GM23338 (cell line): Measurements from ENCODE around the gene APOBEC3F. TPM values are rescaled to one million over a fixed set of nuclear protein-coding genes. Genes with fewer than 3 reads are reported as not detected.

Source experiments
- ATAC-seq: fragments of 200-7000 bp; cut with Tn5 transposase; 3 replicates; pipeline ENCODE4 v1.9.1; 2020
- DNase-seq: peaks from one replicate; pipeline ENCODE4 v3.0.0-alpha.2; 2015; ENCODE audit warnings: low spot score
- H2AFZ ChIP-seq: fragments of 200-600 bp; sonication (generic); 2 replicates; pipeline ENCODE4 v1.8.0; 2016; ENCODE audit warnings: antibody characterized with exemption, mild to moderate bottlenecking, moderate library complexity
- H3F3A ChIP-seq: fragments of 200-600 bp; sonication (generic); replicated peaks from 2 replicates; pipeline ENCODE4 v1.8.0; 2017; ENCODE audit warnings: antibody characterized with exemption, mixed run types, low read depth
- H3K27ac ChIP-seq: fragments of 200-600 bp; sonication (generic); 2 replicates; pipeline ENCODE4 v1.6.1; 2016; ENCODE audit warnings: low read depth
- H3K27me3 ChIP-seq: fragments of 200-600 bp; sonication (generic); 2 replicates; pipeline ENCODE4 v1.8.0; 2016; ENCODE audit warnings: mild to moderate bottlenecking, mixed run types, moderate library complexity; ENCODE audit not compliant: insufficient read depth
- H3K36me3 ChIP-seq: fragments of 200-600 bp; sonication (generic); 2 replicates; pipeline ENCODE4 v1.8.0; 2016; ENCODE audit warnings: mild to moderate bottlenecking; ENCODE audit not compliant: insufficient read depth
- H3K4me1 ChIP-seq: fragments of 200-600 bp; sonication (generic); 2 replicates; pipeline ENCODE4 v1.8.0; 2016; ENCODE audit warnings: mild to moderate bottlenecking, moderate library complexity; ENCODE audit not compliant: insufficient read depth
- H3K4me2 ChIP-seq: fragments of 200-600 bp; sonication (generic); 2 replicates; pipeline ENCODE4 v1.7.1; 2017; ENCODE audit warnings: mixed run types
- H3K4me3 ChIP-seq: fragments of 200-600 bp; sonication (generic); 2 replicates; pipeline ENCODE4 v1.6.1; 2016; ENCODE audit warnings: mixed run types
- H3K79me2 ChIP-seq: fragments of 200-600 bp; sonication (generic); replicated peaks from 2 replicates; pipeline ENCODE4 v1.8.0; 2017; ENCODE audit warnings: mild to moderate bottlenecking; ENCODE audit not compliant: insufficient read depth
- H3K9me2 ChIP-seq: fragments of 200-600 bp; sonication (generic); 2 replicates; pipeline ENCODE4 v1.8.0; 2017; ENCODE audit not compliant: insufficient read depth
- H4K20me1 ChIP-seq: fragments of 200-600 bp; sonication (generic); replicated peaks from 2 replicates; pipeline ENCODE4 v1.8.0; 2017; ENCODE audit warnings: mild to moderate bottlenecking; ENCODE audit not compliant: insufficient read depth
- H3K27ac Mint-ChIP-seq: 2 replicates; pipeline ENCODE4 v1.8.0; 2020; ENCODE audit warnings: inconsistent platforms, mild to moderate bottlenecking, moderate library complexity, mixed read lengths
- H3K27me3 Mint-ChIP-seq: 3 replicates; pipeline ENCODE4 v1.8.0; 2022; ENCODE audit warnings: low read depth, mild to moderate bottlenecking, moderate library complexity, mixed read lengths, inconsistent platforms; ENCODE audit not compliant: insufficient read depth, poor library complexity
- H3K36me3 Mint-ChIP-seq: 3 replicates; pipeline ENCODE4 v1.8.0; 2021; ENCODE audit warnings: low read depth, mild to moderate bottlenecking, inconsistent platforms, moderate library complexity, mixed read lengths
- H3K4me1 Mint-ChIP-seq: 3 replicates; pipeline ENCODE4 v1.8.0; 2020; ENCODE audit warnings: mild to moderate bottlenecking, inconsistent platforms, mixed read lengths
- H3K4me3 Mint-ChIP-seq: 3 replicates; pipeline ENCODE4 v1.8.0; 2021; ENCODE audit warnings: moderate library complexity, mild to moderate bottlenecking, inconsistent platforms, mixed read lengths
- H3K9me3 Mint-ChIP-seq: 3 replicates; pipeline ENCODE4 v1.8.0; 2020; ENCODE audit warnings: moderate library complexity, mild to moderate bottlenecking, inconsistent platforms, mixed read lengths
- CREB1 ChIP-seq: fragments of 250-450 bp; sonication (Bioruptor Pico); IDR thresholded peaks from 2 replicates; pipeline ENCODE4 v1.5.0; 2020; ENCODE audit warnings: low read depth, mild to moderate bottlenecking, moderate library complexity
- EZH2phosphoT487 ChIP-seq: fragments of 200-600 bp; sonication (generic); IDR thresholded peaks from one replicate; pipeline ENCODE4 v1.8.1; 2018; ENCODE audit warnings: antibody characterized with exemption; ENCODE audit not compliant: unreplicated experiment
- JUNB ChIP-seq: IDR thresholded peaks from one replicate; pipeline ENCODE4 v1.6.1; 2016; ENCODE audit warnings: antibody characterized with exemption; ENCODE audit not compliant: unreplicated experiment
- POLR2AphosphoS5 ChIP-seq: IDR thresholded peaks from 2 replicates; pipeline ENCODE4 v1.6.1; 2016; ENCODE audit warnings: antibody characterized with exemption, low read depth
- STAT1 ChIP-seq: IDR thresholded peaks from one replicate; pipeline ENCODE4 v1.6.1; 2016; ENCODE audit warnings: antibody characterized with exemption; ENCODE audit not compliant: unreplicated experiment
- ZNF331 ChIP-seq: fragments of 250-450 bp; sonication (Bioruptor Pico); IDR thresholded peaks from 2 replicates; pipeline ENCODE4 v1.5.0; 2020; ENCODE audit warnings: low read depth, mild to moderate bottlenecking, moderate library complexity
- polyA plus RNA-seq: library from polyadenylated mRNA; unstranded; fragments of >200 nt; fragmentation: Nextera tagmentation; extraction: Ambion mirVana; gene quantifications from 2 replicates; pipeline ENCODE4 v1.2.1, GENCODE V29; 2016
- total RNA-seq: library from RNA; depleted of rRNA; stranded (reverse); fragments of >200 nt; shearing (Covaris generic); gene quantifications from 2 replicates; pipeline ENCODE4 v1.2.3, GENCODE V29; 2014
- TF ChIP-seq, protein P1 (sequence below): fragments of 250-450 bp; sonication (Bioruptor Pico); IDR thresholded peaks from 2 replicates; pipeline ENCODE4 v1.5.0; 2020; ENCODE audit warnings: mild to moderate bottlenecking, moderate library complexity
- TF ChIP-seq, protein P2 (sequence below): IDR thresholded peaks from 2 replicates; pipeline ENCODE4 v1.6.1; 2016; ENCODE audit warnings: antibody characterized with exemption

Gene APOBEC3F
- total and polyA plus RNA-seq, 2 experiments from 2014 or later, result 3.4 TPM

DNA sequence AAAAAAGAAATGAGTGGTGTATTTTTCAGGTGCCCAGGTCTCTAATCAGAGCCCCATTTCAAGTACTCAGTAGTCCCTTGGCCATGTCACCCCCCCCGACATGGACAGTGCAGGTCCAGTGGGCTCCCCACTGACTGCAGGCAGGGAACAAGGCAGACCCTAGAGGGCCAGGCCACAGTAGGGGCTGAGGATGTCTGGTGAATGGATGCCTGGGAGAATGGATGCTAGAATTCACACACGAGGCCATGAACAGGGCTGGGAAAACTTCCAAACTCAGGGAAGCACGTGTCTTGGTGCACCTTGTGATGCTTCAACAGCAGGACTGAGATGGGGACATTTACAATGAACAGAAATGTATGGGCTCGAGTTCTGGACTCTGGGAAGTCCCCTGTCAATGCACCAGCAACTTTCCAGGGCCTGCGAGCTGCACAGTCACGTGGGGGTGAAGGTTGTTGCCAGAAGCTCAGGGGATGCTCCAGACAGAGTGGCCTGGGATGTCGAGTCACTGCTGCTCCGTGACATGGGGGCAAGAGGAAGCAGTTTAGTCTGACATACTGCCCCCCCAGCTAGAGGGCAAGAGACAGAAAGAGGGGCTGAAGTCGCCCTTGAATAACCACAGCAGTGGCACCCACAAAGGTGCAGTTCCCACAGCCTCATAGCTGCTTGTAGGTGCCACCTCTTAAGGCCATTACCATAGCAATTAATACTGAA, 39.5 kb downstream of the APOBEC3F start:
- Mint-ChIP-seq H3K27me3 (peaks cover 14% of the 10 kb centered on the region), H3K27ac (no peak overlapping the region), H3K36me3 (no peaks in the 10 kb centered on the region), H3K4me1 (peaks cover 21% of the 10 kb centered on the region), H3K4me3 (no peak overlapping the region), H3K9me3 (no peaks in the 10 kb centered on the region)
- peaks cover 5% of the 10 kb centered on the region; the same call in 1 of the 2 replicates for H3K4me1 ChIP-seq
- no peak overlapping the region for H3K27ac ChIP-seq
- no peaks in the 10 kb centered on the region for H3K9me2 ChIP-seq
- H3K79me2 ChIP-seq, result no peaks in the 10 kb centered on the region
- no peak overlapping the region for H3K4me3 ChIP-seq
- 0 out of 2 replicates have a peak, but pooled peaks cover 3% of the 10 kb centered on the region for H3F3A ChIP-seq
- no peaks in the 10 kb centered on the region for H3K36me3 ChIP-seq
- TF ChIP-seq JUNB (no peak), CREB1 (no peak)
- DNase-seq, result no peak
- H4K20me1 ChIP-seq, result no peaks in the 10 kb centered on the region
- H3K27me3 ChIP-seq, result no peaks in the 10 kb centered on the region
- H3K4me2 ChIP-seq, result no peak overlapping the region
- no peak for ATAC-seq
- H2AFZ ChIP-seq, result no peak overlapping the region

DNA sequence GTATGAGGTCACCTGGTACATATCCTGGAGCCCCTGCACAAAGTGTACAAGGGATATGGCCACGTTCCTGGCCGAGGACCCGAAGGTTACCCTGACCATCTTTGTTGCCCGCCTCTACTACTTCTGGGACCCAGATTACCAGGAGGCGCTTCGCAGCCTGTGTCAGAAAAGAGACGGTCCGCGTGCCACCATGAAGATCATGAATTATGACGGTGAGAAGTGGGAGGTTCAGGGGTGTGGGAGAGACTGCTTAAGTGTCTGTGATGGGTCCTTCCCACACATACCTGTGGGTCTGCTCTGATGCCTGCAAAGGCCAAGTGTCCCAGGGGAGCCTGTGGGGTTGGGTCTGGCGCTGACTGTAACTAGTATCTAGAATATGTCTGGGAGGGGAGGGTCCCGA, 40.4 kb downstream of the APOBEC3F start:
- Mint-ChIP-seq H3K9me3 (no peaks in the 10 kb centered on the region), H3K36me3 (no peaks in the 10 kb centered on the region), H3K4me3 (no peak overlapping the region), H3K27me3 (peaks cover 17% of the 10 kb centered on the region), H3K4me1 (peaks cover 17% of the 10 kb centered on the region), H3K27ac (no peak overlapping the region)
- Histone ChIP-seq H3F3A (0 out of 2 replicates have a peak, but pooled peaks cover 3% of the 10 kb centered on the region), H3K4me3 (no peak overlapping the region), H4K20me1 (no peaks in the 10 kb centered on the region), H3K4me2 (no peak overlapping the region), H3K27ac (no peak overlapping the region), H3K79me2 (no peaks in the 10 kb centered on the region), H2AFZ (no peak overlapping the region), H3K4me1 (peaks cover 5% of the 10 kb centered on the region; the same call in 1 of the 2 replicates), H3K9me2 (no peaks in the 10 kb centered on the region), H3K36me3 (no peaks in the 10 kb centered on the region), H3K27me3 (no peaks in the 10 kb centered on the region)
- no peak for TF ChIP-seq CREB1
- ATAC-seq (no peak), DNase-seq (no peak)

DNA sequence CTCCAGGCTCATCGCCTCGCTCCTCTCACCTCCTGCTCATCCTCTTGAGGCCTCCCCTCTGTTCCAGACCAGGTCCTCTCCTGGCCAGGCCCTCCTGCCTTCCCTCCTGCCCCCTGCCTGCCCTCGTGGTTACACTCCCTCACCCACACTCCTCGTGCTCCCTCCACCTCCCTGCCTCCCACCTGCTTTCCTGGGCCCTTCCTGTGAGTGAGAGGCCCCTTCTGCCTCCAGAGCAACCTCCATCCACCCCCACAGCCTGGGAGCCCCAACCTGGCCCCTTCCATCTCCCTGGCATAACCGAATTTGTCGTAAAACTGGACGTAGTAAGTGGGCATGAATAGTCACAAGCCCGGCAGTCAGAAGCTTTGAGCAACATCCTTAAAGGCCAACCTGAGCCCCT, 40.9 kb downstream of the APOBEC3F start:
- H3K4me2 ChIP-seq, result no peak overlapping the region
- Mint-ChIP-seq H3K36me3 (no peaks in the 10 kb centered on the region), H3K4me3 (no peak overlapping the region), H3K4me1 (peaks cover 15% of the 10 kb centered on the region), H3K27me3 (peaks cover 12% of the 10 kb centered on the region), H3K27ac (no peak overlapping the region), H3K9me3 (no peaks in the 10 kb centered on the region)
- no peak overlapping the region for H3K4me3 ChIP-seq
- H3K27ac ChIP-seq, result no peak overlapping the region
- H4K20me1 ChIP-seq, result no peaks in the 10 kb centered on the region
- DNase-seq (no peak), ATAC-seq (no peak)
- no peaks in the 10 kb centered on the region for H3K27me3 ChIP-seq
- H3K9me2 ChIP-seq, result no peaks in the 10 kb centered on the region
- peaks cover 5% of the 10 kb centered on the region; the same call in 1 of the 2 replicates for H3K4me1 ChIP-seq
- H3K36me3 ChIP-seq, result no peaks in the 10 kb centered on the region
- no peaks in the 10 kb centered on the region for H3K79me2 ChIP-seq
- 0 out of 2 replicates have a peak, but pooled peaks cover 3% of the 10 kb centered on the region for H3F3A ChIP-seq
- H2AFZ ChIP-seq, result no peak overlapping the region
- TF ChIP-seq, protein P1, sequence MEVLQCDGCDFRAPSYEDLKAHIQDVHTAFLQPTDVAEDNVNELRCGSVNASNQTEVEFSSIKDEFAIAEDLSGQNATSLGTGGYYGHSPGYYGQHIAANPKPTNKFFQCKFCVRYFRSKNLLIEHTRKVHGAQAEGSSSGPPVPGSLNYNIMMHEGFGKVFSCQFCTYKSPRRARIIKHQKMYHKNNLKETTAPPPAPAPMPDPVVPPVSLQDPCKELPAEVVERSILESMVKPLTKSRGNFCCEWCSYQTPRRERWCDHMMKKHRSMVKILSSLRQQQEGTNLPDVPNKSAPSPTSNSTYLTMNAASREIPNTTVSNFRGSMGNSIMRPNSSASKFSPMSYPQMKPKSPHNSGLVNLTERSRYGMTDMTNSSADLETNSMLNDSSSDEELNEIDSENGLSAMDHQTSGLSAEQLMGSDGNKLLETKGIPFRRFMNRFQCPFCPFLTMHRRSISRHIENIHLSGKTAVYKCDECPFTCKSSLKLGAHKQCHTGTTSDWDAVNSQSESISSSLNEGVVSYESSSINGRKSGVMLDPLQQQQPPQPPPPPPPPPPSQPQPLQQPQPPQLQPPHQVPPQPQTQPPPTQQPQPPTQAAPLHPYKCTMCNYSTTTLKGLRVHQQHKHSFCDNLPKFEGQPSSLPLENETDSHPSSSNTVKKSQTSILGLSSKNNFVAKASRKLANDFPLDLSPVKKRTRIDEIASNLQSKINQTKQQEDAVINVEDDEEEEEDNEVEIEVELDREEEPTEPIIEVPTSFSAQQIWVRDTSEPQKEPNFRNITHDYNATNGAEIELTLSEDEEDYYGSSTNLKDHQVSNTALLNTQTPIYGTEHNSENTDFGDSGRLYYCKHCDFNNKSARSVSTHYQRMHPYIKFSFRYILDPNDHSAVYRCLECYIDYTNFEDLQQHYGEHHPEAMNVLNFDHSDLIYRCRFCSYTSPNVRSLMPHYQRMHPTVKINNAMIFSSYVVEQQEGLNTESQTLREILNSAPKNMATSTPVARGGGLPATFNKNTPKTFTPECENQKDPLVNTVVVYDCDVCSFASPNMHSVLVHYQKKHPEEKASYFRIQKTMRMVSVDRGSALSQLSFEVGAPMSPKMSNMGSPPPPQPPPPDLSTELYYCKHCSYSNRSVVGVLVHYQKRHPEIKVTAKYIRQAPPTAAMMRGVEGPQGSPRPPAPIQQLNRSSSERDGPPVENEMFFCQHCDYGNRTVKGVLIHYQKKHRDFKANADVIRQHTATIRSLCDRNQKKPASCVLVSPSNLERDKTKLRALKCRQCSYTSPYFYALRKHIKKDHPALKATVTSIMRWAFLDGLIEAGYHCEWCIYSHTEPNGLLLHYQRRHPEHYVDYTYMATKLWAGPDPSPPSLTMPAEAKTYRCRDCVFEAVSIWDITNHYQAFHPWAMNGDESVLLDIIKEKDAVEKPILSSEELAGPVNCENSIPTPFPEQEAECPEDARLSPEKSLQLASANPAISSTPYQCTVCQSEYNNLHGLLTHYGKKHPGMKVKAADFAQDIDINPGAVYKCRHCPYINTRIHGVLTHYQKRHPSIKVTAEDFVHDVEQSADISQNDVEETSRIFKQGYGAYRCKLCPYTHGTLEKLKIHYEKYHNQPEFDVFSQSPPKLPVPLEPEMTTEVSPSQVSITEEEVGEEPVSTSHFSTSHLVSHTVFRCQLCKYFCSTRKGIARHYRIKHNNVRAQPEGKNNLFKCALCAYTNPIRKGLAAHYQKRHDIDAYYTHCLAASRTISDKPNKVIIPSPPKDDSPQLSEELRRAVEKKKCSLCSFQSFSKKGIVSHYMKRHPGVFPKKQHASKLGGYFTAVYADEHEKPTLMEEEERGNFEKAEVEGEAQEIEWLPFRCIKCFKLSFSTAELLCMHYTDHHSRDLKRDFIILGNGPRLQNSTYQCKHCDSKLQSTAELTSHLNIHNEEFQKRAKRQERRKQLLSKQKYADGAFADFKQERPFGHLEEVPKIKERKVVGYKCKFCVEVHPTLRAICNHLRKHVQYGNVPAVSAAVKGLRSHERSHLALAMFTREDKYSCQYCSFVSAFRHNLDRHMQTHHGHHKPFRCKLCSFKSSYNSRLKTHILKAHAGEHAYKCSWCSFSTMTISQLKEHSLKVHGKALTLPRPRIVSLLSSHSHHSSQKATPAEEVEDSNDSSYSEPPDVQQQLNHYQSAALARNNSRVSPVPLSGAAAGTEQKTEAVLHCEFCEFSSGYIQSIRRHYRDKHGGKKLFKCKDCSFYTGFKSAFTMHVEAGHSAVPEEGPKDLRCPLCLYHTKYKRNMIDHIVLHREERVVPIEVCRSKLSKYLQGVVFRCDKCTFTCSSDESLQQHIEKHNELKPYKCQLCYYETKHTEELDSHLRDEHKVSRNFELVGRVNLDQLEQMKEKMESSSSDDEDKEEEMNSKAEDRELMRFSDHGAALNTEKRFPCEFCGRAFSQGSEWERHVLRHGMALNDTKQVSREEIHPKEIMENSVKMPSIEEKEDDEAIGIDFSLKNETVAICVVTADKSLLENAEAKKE (CRISPR knock-in tag), result no peak
- TF ChIP-seq POLR2AphosphoS5 (no peak), ZNF331 (no peak), EZH2phosphoT487 (no peak), STAT1 (no peak)
- TF ChIP-seq, protein P2, sequence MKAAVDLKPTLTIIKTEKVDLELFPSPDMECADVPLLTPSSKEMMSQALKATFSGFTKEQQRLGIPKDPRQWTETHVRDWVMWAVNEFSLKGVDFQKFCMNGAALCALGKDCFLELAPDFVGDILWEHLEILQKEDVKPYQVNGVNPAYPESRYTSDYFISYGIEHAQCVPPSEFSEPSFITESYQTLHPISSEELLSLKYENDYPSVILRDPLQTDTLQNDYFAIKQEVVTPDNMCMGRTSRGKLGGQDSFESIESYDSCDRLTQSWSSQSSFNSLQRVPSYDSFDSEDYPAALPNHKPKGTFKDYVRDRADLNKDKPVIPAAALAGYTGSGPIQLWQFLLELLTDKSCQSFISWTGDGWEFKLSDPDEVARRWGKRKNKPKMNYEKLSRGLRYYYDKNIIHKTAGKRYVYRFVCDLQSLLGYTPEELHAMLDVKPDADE, result no peak
